ENCODE results near the gene C19orf25. TPM values are rescaled to one million over a fixed set of nuclear protein-coding genes. Genes with fewer than 3 reads are reported as not detected.

Gene C19orf25
- total RNA-seq, 2 donors from 2014 or later, result 19.1 to 22.3 TPM

- H3K27me3 ChIP-seq, result no peaks in the 10 kb centered on the region
- no peak for TF ChIP-seq CTCF (IDR thresholded peaks at IDR 0.05)
- H3K36me3 ChIP-seq, result peaks cover 7% of the 10 kb centered on the region
- DNase-seq (ENCODE audit: low spot score), result no peak
- no peak overlapping the region for H3K4me3 ChIP-seq
- H3K27ac ChIP-seq, result no peak overlapping the region
- H3K9me3 ChIP-seq, result no peaks in the 10 kb centered on the region
- peaks cover 0 to 22% of the 10 kb centered on the region in 2 donors for H3K4me1 ChIP-seq
These were observed 31.4 kb upstream of the C19orf25 start for GRCh38 chr19:1510442-1510806.

- no peaks in the 10 kb centered on the region for H3K9me3 ChIP-seq
- peaks cover 11% of the 10 kb centered on the region for H3K36me3 ChIP-seq
- TF ChIP-seq CTCF (IDR thresholded peaks at IDR 0.05), result no peak
- H3K27me3 ChIP-seq, result no peaks in the 10 kb centered on the region
- no peak overlapping the region for H3K4me3 ChIP-seq
- H3K27ac ChIP-seq, result no peak overlapping the region
- H3K4me1 ChIP-seq, result peaks cover 0 to 22% of the 10 kb centered on the region in 2 donors
- DNase-seq (ENCODE audit: low spot score), result no peak
These were observed 30.8 kb upstream of the C19orf25 start for GRCh38 chr19:1509602-1510441.

- no peaks in the 10 kb centered on the region for H3K27me3 ChIP-seq
- H3K4me1 ChIP-seq, result peaks cover 0 to 22% of the 10 kb centered on the region in 2 donors
These were observed 29.5 kb upstream of the C19orf25 start for GRCh38 chr19:1508507-1508856.

GRCh38 chr19:1507763-1508506 is 28.9 kb upstream of the C19orf25 start:
- H3K27me3 ChIP-seq, result no peaks in the 10 kb centered on the region
- H3K36me3 ChIP-seq, result peaks cover 11% of the 10 kb centered on the region
- no peaks in the 10 kb centered on the region for H3K9me3 ChIP-seq
- H3K4me1 ChIP-seq, result peaks cover 0 to 23% of the 10 kb centered on the region in 2 donors
- peak; percentile 96 for DNase-seq (ENCODE audit: low spot score)
- TF ChIP-seq CTCF (IDR thresholded peaks at IDR 0.05), result no peak
- H3K4me3 ChIP-seq, result peak overlapping the region; percentile 16 to 44
- peak overlapping the region; percentile 83 to 92 for H3K27ac ChIP-seq

More at GRCh38 chr19:1508507-1508856, 29.5 kb upstream of the C19orf25 start:
- Histone ChIP-seq H3K27ac (peak overlapping the region; percentile 83 to 92), H3K9me3 (no peaks in the 10 kb centered on the region), H3K36me3 (peaks cover 11% of the 10 kb centered on the region), H3K4me3 (peak overlapping the region; percentile 16 to 44)
- no peak for TF ChIP-seq CTCF (IDR thresholded peaks at IDR 0.05)
- DNase-seq (ENCODE audit: low spot score), result no peak

GRCh38 chr19:1507192-1507660 is 28.2 kb upstream of the C19orf25 start:
- no peak for DNase-seq (ENCODE audit: low spot score)
- Histone ChIP-seq H3K4me1 (peaks cover 0 to 20% of the 10 kb centered on the region in 2 donors), H3K9me3 (no peaks in the 10 kb centered on the region), H3K27ac (peak overlapping the region; percentile 83 to 92), H3K4me3 (peak overlapping the region in 1 of 2 donors; percentile 44), H3K36me3 (peaks cover 11% of the 10 kb centered on the region), H3K27me3 (no peaks in the 10 kb centered on the region)
- TF ChIP-seq CTCF (IDR thresholded peaks at IDR 0.05), result no peak
